Keratinocyte (primary cell): ENCODE measurements around the gene ZFP14. TPM values are rescaled to one million over a fixed set of nuclear protein-coding genes. Genes with fewer than 3 reads are reported as not detected.

ENCODE experiments used
- DNase-seq: peaks from one replicate; pipeline ENCODE4 v3.0.0-alpha.2; 2011; ENCODE audit warnings: low read depth, missing footprints, low spot score
- FAIRE-seq: peaks from 2 replicates; lab custom pipeline; 2011; peaks lifted over from hg19 to GRCh38; lab: Jason Lieb, UNC
- H2AFZ ChIP-seq: 2 replicates; pipeline ENCODE4 v1.6.0; 2012; ENCODE audit warnings: low read length, control low read depth, inconsistent platforms; ENCODE audit not compliant: control insufficient read depth
- H3K27ac ChIP-seq: 2 replicates; pipeline ENCODE4 v1.5.1; 2011; ENCODE audit warnings: low read length; ENCODE audit not compliant: control insufficient read depth, insufficient read depth
- H3K27me3 ChIP-seq: 3 replicates; pipeline ENCODE4 v1.6.0; 2011; ENCODE audit warnings: low read length; ENCODE audit not compliant: control insufficient read depth, insufficient read depth; ENCODE audit errors: extremely low read depth
- H3K36me3 ChIP-seq, 2 experiments: 2 replicates in 1 of 2; 3 replicates in 1 of 2; pipeline ENCODE4 v1.5.1; 2011; ENCODE audit warnings: low read length in 2 of 2, mild to moderate bottlenecking in 1 of 2; ENCODE audit not compliant: control insufficient read depth in 2 of 2, insufficient read depth in 2 of 2; ENCODE audit errors: extremely low read depth in 1 of 2
- H3K4me1 ChIP-seq: 3 replicates; pipeline ENCODE4 v1.5.1; 2011; ENCODE audit warnings: low read length; ENCODE audit not compliant: control insufficient read depth, insufficient read depth; ENCODE audit errors: extremely low read depth
- H3K4me2 ChIP-seq: 3 replicates; pipeline ENCODE4 v1.6.0; 2011; ENCODE audit warnings: low read depth, low read length; ENCODE audit not compliant: control insufficient read depth, insufficient read depth; ENCODE audit errors: extremely low read depth
- H3K4me3 ChIP-seq, 3 experiments: fragments of 200-600 bp in 1 of 3; sonication (generic) in 1 of 3; 2 replicates in 2 of 3; 3 replicates in 1 of 3; pipeline ENCODE4 v1.5.1; 2011 to 2016; ENCODE audit warnings: low read length in 3 of 3, mild to moderate bottlenecking in 3 of 3, control low read depth in 2 of 3, inconsistent platforms in 1 of 3, low read depth in 1 of 3, mixed read lengths in 1 of 3, mixed run types in 1 of 3, moderate library complexity in 1 of 3; ENCODE audit not compliant: control insufficient read depth in 2 of 3, insufficient read depth in 2 of 3; ENCODE audit errors: extremely low read depth in 1 of 3
- H3K79me2 ChIP-seq: 2 replicates; pipeline ENCODE4 v1.6.0; 2012; ENCODE audit warnings: low read length; ENCODE audit not compliant: control insufficient read depth, insufficient read depth
- H3K9ac ChIP-seq: 3 replicates; pipeline ENCODE4 v1.6.0; 2011; ENCODE audit warnings: low read length; ENCODE audit not compliant: control insufficient read depth, insufficient read depth; ENCODE audit errors: extremely low read depth
- H3K9me1 ChIP-seq: 3 replicates; pipeline ENCODE4 v1.6.0; 2011; ENCODE audit warnings: low read length; ENCODE audit not compliant: control insufficient read depth, insufficient read depth; ENCODE audit errors: extremely low read depth
- H3K9me3 ChIP-seq: 2 replicates; pipeline ENCODE4 v1.5.1; 2012; ENCODE audit warnings: low read depth, low read length; ENCODE audit not compliant: control insufficient read depth
- H4K20me1 ChIP-seq: 3 replicates; pipeline ENCODE4 v1.6.0; 2011; ENCODE audit warnings: low read length; ENCODE audit not compliant: control insufficient read depth, insufficient read depth; ENCODE audit errors: extremely low read depth
- EZH2 ChIP-seq: IDR thresholded peaks from one replicate; pipeline ENCODE4 v1.6.1; 2012; ENCODE audit warnings: inconsistent platforms, mild to moderate bottlenecking, low read length, moderate library complexity
- dilution Hi-C: fragments of 300-500 bp; cut with MboI; formaldehyde crosslinking; loops from one replicate; pipeline ENCODE4 v1.7.0; 2020; ENCODE audit warnings: low sequenced_read_pairs; ENCODE audit not compliant: extremely low pct_ligation_motif_present
- polyA plus RNA-seq, 5 experiments: library from polyadenylated mRNA; depleted of rRNA in 3 of 5; stranded (reverse) in 3 of 5; stranded (forward) in 1 of 5; unstranded in 1 of 5; fragments of >200 nt; gene quantifications; 1 replicate in 1 of 5; 2 replicates in 3 of 5; 3 replicates in 1 of 5; pipeline versions ENCODE4 v1.2.1 to v1.2.3, GENCODE V29; 2011 to 2012; ENCODE audit warnings: missing spikeins in 2 of 5, low read depth in 1 of 5, low replicate concordance in 1 of 5
- TF ChIP-seq, protein P1 (sequence below), 3 experiments: IDR thresholded peaks in 1 of 3; conservative IDR thresholded peaks in 1 of 3; optimal IDR thresholded peaks in 1 of 3; 2 replicates in 2 of 3; 3 replicates in 1 of 3; pipeline versions ENCODE3 to v1.5.1; 2011; ENCODE audit warnings: low read length in 3 of 3, mild to moderate bottlenecking in 3 of 3, moderate library complexity in 2 of 3, control low read depth in 1 of 3, inconsistent platforms in 1 of 3; ENCODE audit not compliant: insufficient read depth in 2 of 3; ENCODE audit errors: extremely low read depth in 1 of 3

Gene ZFP14
- polyA plus RNA-seq, 1 donor (not counting 4 experiments of a cell fraction or from before 2014, with no cell fraction given) = 0.96 TPM

DNA sequence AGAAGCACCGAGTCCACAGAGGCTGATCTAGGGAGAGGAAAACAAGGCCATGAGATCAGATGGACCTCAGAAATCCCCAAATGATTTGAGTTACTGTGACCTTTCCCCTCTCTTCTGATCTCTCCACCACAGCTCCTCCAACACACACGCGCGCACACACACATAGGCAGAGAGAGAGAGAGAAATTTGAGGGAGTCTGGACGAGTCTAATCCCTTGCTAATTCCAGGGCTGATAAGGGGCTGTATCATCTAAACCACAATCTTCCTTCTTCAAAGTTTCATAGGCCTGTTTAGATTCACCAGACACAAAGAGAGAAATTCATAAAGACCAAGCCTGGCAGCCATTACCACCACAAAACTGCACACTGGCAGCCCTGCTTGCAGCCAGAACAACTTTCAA lies 30.8 kb upstream of the ZFP14 start:
- dilution Hi-C loops = no loop called here
- Histone ChIP-seq H3K4me3 (no peak overlapping the region), H2AFZ (no peak overlapping the region), H3K36me3 (peaks cover 0 to 10% of the 10 kb centered on the region in 2 experiments), H3K4me1 (no peaks in the 10 kb centered on the region), H3K9me3 (no peaks in the 10 kb centered on the region), H4K20me1 (no peaks in the 10 kb centered on the region), H3K9me1 (no peaks in the 10 kb centered on the region), H3K79me2 (no peaks in the 10 kb centered on the region), H3K4me2 (no peak overlapping the region), H3K27me3 (no peaks in the 10 kb centered on the region), H3K9ac (no peak overlapping the region), H3K27ac (no peak overlapping the region)
- FAIRE-seq (no peak), DNase-seq (no peak)
- no peak for TF ChIP-seq EZH2
- TF ChIP-seq, protein P1, sequence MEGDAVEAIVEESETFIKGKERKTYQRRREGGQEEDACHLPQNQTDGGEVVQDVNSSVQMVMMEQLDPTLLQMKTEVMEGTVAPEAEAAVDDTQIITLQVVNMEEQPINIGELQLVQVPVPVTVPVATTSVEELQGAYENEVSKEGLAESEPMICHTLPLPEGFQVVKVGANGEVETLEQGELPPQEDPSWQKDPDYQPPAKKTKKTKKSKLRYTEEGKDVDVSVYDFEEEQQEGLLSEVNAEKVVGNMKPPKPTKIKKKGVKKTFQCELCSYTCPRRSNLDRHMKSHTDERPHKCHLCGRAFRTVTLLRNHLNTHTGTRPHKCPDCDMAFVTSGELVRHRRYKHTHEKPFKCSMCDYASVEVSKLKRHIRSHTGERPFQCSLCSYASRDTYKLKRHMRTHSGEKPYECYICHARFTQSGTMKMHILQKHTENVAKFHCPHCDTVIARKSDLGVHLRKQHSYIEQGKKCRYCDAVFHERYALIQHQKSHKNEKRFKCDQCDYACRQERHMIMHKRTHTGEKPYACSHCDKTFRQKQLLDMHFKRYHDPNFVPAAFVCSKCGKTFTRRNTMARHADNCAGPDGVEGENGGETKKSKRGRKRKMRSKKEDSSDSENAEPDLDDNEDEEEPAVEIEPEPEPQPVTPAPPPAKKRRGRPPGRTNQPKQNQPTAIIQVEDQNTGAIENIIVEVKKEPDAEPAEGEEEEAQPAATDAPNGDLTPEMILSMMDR (optimal IDR thresholded peaks at IDR 0.05 in 1 of 3, IDR thresholded peaks at IDR 0.05 in 1 of 3, conservative IDR thresholded peaks at IDR 0.05 in 1 of 3; ENCODE audit: extremely low read depth in 1 of 3, insufficient read depth in 2 of 3, low read length in 3 of 3) = no peak

GRCh38 chr19:36408101-36408500 lies 29.1 kb upstream of the ZFP14 start:
- DNase-seq (no peak), FAIRE-seq (no peak)

More at GRCh38 chr19:36408101-36408500, 29.1 kb upstream of the ZFP14 start:
- TF ChIP-seq, protein P1 (optimal IDR thresholded peaks at IDR 0.05 in 1 of 3, IDR thresholded peaks at IDR 0.05 in 1 of 3, conservative IDR thresholded peaks at IDR 0.05 in 1 of 3; ENCODE audit: extremely low read depth in 1 of 3, insufficient read depth in 2 of 3, low read length in 3 of 3) = no peak
- no peak for TF ChIP-seq EZH2
- no peak overlapping the region for H3K4me2 ChIP-seq
- H3K4me3 ChIP-seq = no peak overlapping the region
- H3K9me1 ChIP-seq = no peaks in the 10 kb centered on the region
- no peak overlapping the region for H3K27ac ChIP-seq
- H3K27me3 ChIP-seq = no peaks in the 10 kb centered on the region
- H4K20me1 ChIP-seq = no peaks in the 10 kb centered on the region
- H3K36me3 ChIP-seq = peaks cover 5 to 10% of the 10 kb centered on the region in 2 experiments
- H3K9me3 ChIP-seq = no peaks in the 10 kb centered on the region
- no peaks in the 10 kb centered on the region for H3K4me1 ChIP-seq
- H3K9ac ChIP-seq = no peak overlapping the region
- H3K79me2 ChIP-seq = no peaks in the 10 kb centered on the region
- no peak overlapping the region for H2AFZ ChIP-seq
- dilution Hi-C loops = no loop called here
